Stimulated activated CD8-positive, alpha-beta memory T cell treated with anti-CD3 and anti-CD28 coated beads, Interleukin-15, amount 100 ng/mL, for 48 hours (primary cell): ENCODE results near the gene SLX4IP.
A peak's percentile ranks its signal among the peaks of the same experiment; 100 is the strongest.

Source experiments
- DNase-seq, 2 donors: peaks; one replicate each; pipeline ENCODE4 v3.0.0-alpha.2; 2020; ENCODE audit warnings: low read depth in 2 of 2

The SLX4IP gene

GRCh38 chr20:10663756-10664155 lies 228.7 kb downstream of the SLX4IP start:
- DNase-seq = no peak

GRCh38 chr20:10665027-10665561 lies 230.0 kb downstream of the SLX4IP start:
- DNase-seq = no peak

GRCh38 chr20:10665791-10666190 lies 230.7 kb downstream of the SLX4IP start:
- no peak for DNase-seq

- DNase-seq = no peak
These were observed 231.3 kb downstream of the SLX4IP start for GRCh38 chr20:10666221-10667076.

- DNase-seq = no peak
These were observed 231.9 kb downstream of the SLX4IP start for GRCh38 chr20:10667077-10667401.

- no peak for DNase-seq
These were observed 232.6 kb downstream of the SLX4IP start for GRCh38 chr20:10667560-10668167.

- DNase-seq = no peak
These were observed 233.7 kb downstream of the SLX4IP start for GRCh38 chr20:10668677-10669368.

GRCh38 chr20:10669843-10670446 lies 234.8 kb downstream of the SLX4IP start:
- DNase-seq = no peak

- no peak for DNase-seq
These were observed 235.6 kb downstream of the SLX4IP start for GRCh38 chr20:10670501-10671220.

- no peak for DNase-seq
These were observed 236.3 kb downstream of the SLX4IP start for GRCh38 chr20:10671221-10671918.

- no peak for DNase-seq
These were observed 237.0 kb downstream of the SLX4IP start for GRCh38 chr20:10671919-10672623.

- peak; percentile 48 to 56 for DNase-seq
These were observed 237.6 kb downstream of the SLX4IP start for GRCh38 chr20:10672624-10673127.

- no peak for DNase-seq
These were observed 238.2 kb downstream of the SLX4IP start for GRCh38 chr20:10673176-10673841.

- DNase-seq = peak; percentile 57 to 60
These were observed 239.0 kb downstream of the SLX4IP start, which contains the start of gene JAG1 for GRCh38 chr20:10673842-10674683. Gene JAG1 (minus strand): TSS chr20:10673999. CDS start chr20:10673530, 469 bp downstream.

GRCh38 chr20:10674684-10675449 lies 239.8 kb downstream of the SLX4IP start:
- DNase-seq = peak in 1 of 2 donors; percentile 30

GRCh38 chr20:10675450-10675848 lies 240.3 kb downstream of the SLX4IP start:
- DNase-seq = no peak

- no peak for DNase-seq
These were observed 241.4 kb downstream of the SLX4IP start for GRCh38 chr20:10676518-10676917.
